HCT116 (cell line): Measurements from ENCODE around the gene NSFL1C. TPM values are rescaled to one million over a fixed set of nuclear protein-coding genes. Genes with fewer than 3 reads are reported as not detected.

Experiments used
- ATAC-seq: fragments of 200-7000 bp; cut with Tn5 transposase; 2 replicates; pipeline ENCODE4 v1.9.1; 2020; ENCODE audit warnings: mild to moderate bottlenecking, moderate library complexity
- BruUV-seq: library from RNA; stranded (reverse); fragments of 400-500 nt; replicated peaks from 2 replicates; lab custom pipeline; 2021; lab: Mats Ljungman, UMichigan
- CTCF ChIA-PET: fragments of 300-600 bp; sonication (Branson Sonifier 250); formaldehyde crosslinking; loops from one replicate; lab custom pipeline; 2021; ENCODE audit warnings: antibody characterized with exemption; lab: Charles Lee
- POLR2A ChIA-PET: fragments of 300-600, 350-600 bp; sonication (Branson Sonifier 250); formaldehyde crosslinking; loops from one replicate; lab custom pipeline; 2021; ENCODE audit warnings: antibody characterized with exemption; lab: Charles Lee
- RAD21 ChIA-PET, 2 experiments: fragments of 300-600 bp; sonication (Branson Sonifier 250); formaldehyde crosslinking; loops; one replicate each; lab custom pipeline; 2023; ENCODE audit warnings: low total read pairs in 2 of 2; ENCODE audit not compliant: uncharacterized antibody in 2 of 2, unreplicated experiment in 2 of 2, low non-redundant PET in 1 of 2; lab: Charles Lee
- DNase-seq: peaks from one replicate; pipeline ENCODE4 v3.0.0-alpha.2; 2010; ENCODE audit warnings: low read depth, low spot score
- H2AFZ ChIP-seq: fragments of 200-600 bp; shearing (Covaris generic), sonication (generic); 2 replicates; pipeline ENCODE4 v1.6.1; 2017; ENCODE audit warnings: low read depth, mixed run types, mixed read lengths, antibody characterized with exemption, low read length; ENCODE audit not compliant: poor library complexity, severe bottlenecking
- H3K27ac ChIP-seq: 2 replicates; pipeline ENCODE4 v1.5.1; 2012; ENCODE audit warnings: low read depth, low read length
- H3K27me3 ChIP-seq: fragments of 200-600 bp; sonication (generic); 2 replicates; pipeline ENCODE4 v1.6.1; 2016; ENCODE audit warnings: mixed run types, low read length, mixed read lengths; ENCODE audit not compliant: insufficient read depth
- H3K36me3 ChIP-seq, 2 experiments: fragments of 200-500 bp in 1 of 2; fragments of 200-600 bp in 1 of 2; sonication (Bioruptor generic) in 1 of 2; sonication (generic) in 1 of 2; 2 replicates each; pipeline versions ENCODE4 v1.5.1 to v1.6.1; 2014 to 2016; ENCODE audit warnings: low read length in 2 of 2, inconsistent platforms in 1 of 2, mixed read lengths in 1 of 2, mixed run types in 1 of 2; ENCODE audit not compliant: insufficient read depth in 2 of 2, control insufficient read depth in 1 of 2
- H3K4me1 ChIP-seq, 2 experiments: fragments of 200-600 bp in 1 of 2; sonication (generic) in 1 of 2; 2 replicates each; pipeline versions ENCODE4 v1.5.1 to v1.6.1; 2012 to 2017; ENCODE audit warnings: low read length in 2 of 2, inconsistent platforms in 1 of 2, mild to moderate bottlenecking in 1 of 2, mixed read lengths in 1 of 2, mixed run types in 1 of 2, moderate library complexity in 1 of 2; ENCODE audit not compliant: insufficient read depth in 2 of 2, control insufficient read depth in 1 of 2
- H3K4me2 ChIP-seq: fragments of 200-600 bp; sonication (generic); 2 replicates; pipeline ENCODE4 v1.6.1; 2017; ENCODE audit warnings: mixed run types, low read length, mixed read lengths
- H3K4me3 ChIP-seq, 2 experiments: fragments of 200-600 bp in 1 of 2; sonication (generic) in 1 of 2; replicated peaks in 1 of 2; 2 replicates each; pipeline ENCODE4 v1.5.1; 2011 to 2016; ENCODE audit warnings: low read length in 2 of 2, control low read depth in 1 of 2, low read depth in 1 of 2, mild to moderate bottlenecking in 1 of 2, mixed read lengths in 1 of 2, mixed run types in 1 of 2
- H3K79me2 ChIP-seq: fragments of 200-600 bp; sonication (generic); 2 replicates; pipeline ENCODE4 v1.6.1; 2017; ENCODE audit warnings: mild to moderate bottlenecking, mixed run types, low read length, moderate library complexity, mixed read lengths; ENCODE audit not compliant: insufficient read depth
- H3K9ac ChIP-seq: fragments of 200-600 bp; sonication (generic); 2 replicates; pipeline ENCODE4 v1.6.1; 2016; ENCODE audit warnings: low read length, mixed read lengths
- H3K9me2 ChIP-seq: fragments of 200-600 bp; sonication (generic), shearing (Covaris generic); 2 replicates; pipeline ENCODE4 v1.6.1; 2017; ENCODE audit warnings: mixed run types, mild to moderate bottlenecking, moderate library complexity; ENCODE audit not compliant: insufficient read depth
- H3K9me3 ChIP-seq, 2 experiments: fragments of 200-500 bp in 1 of 2; fragments of 200-600 bp in 1 of 2; sonication (Bioruptor generic) in 1 of 2; sonication (generic) in 1 of 2; 2 replicates each; pipeline ENCODE4 v1.6.1; 2014 to 2017; ENCODE audit warnings: low read length in 2 of 2, mixed read lengths in 2 of 2, inconsistent platforms in 1 of 2, low read depth in 1 of 2, mild to moderate bottlenecking in 1 of 2, mixed run types in 1 of 2, moderate library complexity in 1 of 2; ENCODE audit not compliant: control insufficient read depth in 1 of 2, insufficient read depth in 1 of 2
- H4K20me1 ChIP-seq: fragments of 200-600 bp; sonication (generic), shearing (Covaris generic); 2 replicates; pipeline ENCODE4 v1.6.1; 2017; ENCODE audit warnings: mixed run types, mild to moderate bottlenecking, moderate library complexity; ENCODE audit not compliant: insufficient read depth
- CBX3 ChIP-seq: IDR thresholded peaks from 2 replicates; pipeline ENCODE4 v1.6.1; 2012; ENCODE audit warnings: low read depth
- CEBPB ChIP-seq: IDR thresholded peaks from 2 replicates; pipeline ENCODE4 v1.6.1; 2012; ENCODE audit warnings: low read depth
- EGR1 ChIP-seq: IDR thresholded peaks from 2 replicates; pipeline ENCODE4 v1.6.1; 2012; ENCODE audit warnings: low read depth
- ELF1 ChIP-seq: IDR thresholded peaks from 2 replicates; pipeline ENCODE4 v1.6.1; 2012; ENCODE audit warnings: low read depth, borderline replicate concordance
- EZH2 ChIP-seq: fragments of 200-600 bp; sonication (generic); IDR thresholded peaks from 2 replicates; pipeline ENCODE4 v1.6.1; 2017; ENCODE audit warnings: antibody characterized with exemption, mixed run types
- FOSL1 ChIP-seq: IDR thresholded peaks from 2 replicates; pipeline ENCODE4 v1.6.1; 2012; ENCODE audit warnings: low read depth
- POLR2A ChIP-seq: IDR thresholded peaks from 2 replicates; pipeline ENCODE4 v1.7.0; 2011; ENCODE audit warnings: borderline replicate concordance; ENCODE audit not compliant: insufficient read depth, insufficient read length; ENCODE audit errors: extremely low read depth
- RAD21 ChIP-seq: IDR thresholded peaks from 2 replicates; pipeline ENCODE4 v1.6.1; 2012; ENCODE audit warnings: low read depth, mild to moderate bottlenecking
- SIN3A ChIP-seq: IDR thresholded peaks from 2 replicates; pipeline ENCODE4 v1.6.1; 2012; ENCODE audit warnings: low read depth
- SP1 ChIP-seq: IDR thresholded peaks from 2 replicates; pipeline ENCODE4 v1.6.1; 2012; ENCODE audit warnings: low read depth
- YY1 ChIP-seq: IDR thresholded peaks from 2 replicates; pipeline ENCODE4 v1.6.1; 2011; ENCODE audit warnings: low read length, low read depth, moderate library complexity, mild to moderate bottlenecking; ENCODE audit not compliant: insufficient replicate concordance; ENCODE audit errors: extremely low read depth
- ZFX ChIP-seq: fragments of 450-650 bp; IDR thresholded peaks from 2 replicates; pipeline ENCODE4 v1.6.1; 2017
- ZNF274 ChIP-seq: fragments of 200-500 bp; sonication (Bioruptor generic); IDR thresholded peaks from 2 replicates; pipeline ENCODE4 v1.6.1; 2014; ENCODE audit warnings: mild to moderate bottlenecking, low read depth, low read length, inconsistent platforms
- intact Hi-C: fragments of 100-400 bp; cut with micrococcal nuclease; formaldehyde crosslinking; loops from 2 replicates; pipeline ENCODE4 v1.10.0; 2022
- total RNA-seq: library from RNA; stranded (reverse); gene quantifications from one replicate; pipeline ENCODE4 v1.2.1, GENCODE V29; 2021; ENCODE audit not compliant: unreplicated experiment
- TF ChIP-seq, protein P1 (sequence below): IDR thresholded peaks from 2 replicates; pipeline ENCODE4 v1.6.1; 2012; ENCODE audit warnings: low read depth
- TF ChIP-seq, protein P2 (sequence below): IDR thresholded peaks from 2 replicates; pipeline ENCODE4 v1.6.1; 2012
- TF ChIP-seq, protein P3 (sequence below), 3 experiments: fragments of 200-600 bp in 1 of 3; sonication (generic) in 1 of 3; IDR thresholded peaks in 2 of 3; conservative IDR thresholded peaks in 1 of 3; 2 replicates each; pipeline ENCODE4 v1.5.1; 2012 to 2017; ENCODE audit warnings: low read depth in 2 of 3, low read length in 2 of 3, antibody characterized with exemption in 1 of 3, borderline replicate concordance in 1 of 3, control low read depth in 1 of 3, mild to moderate bottlenecking in 1 of 3, mixed read lengths in 1 of 3, mixed run types in 1 of 3, moderate library complexity in 1 of 3; ENCODE audit not compliant: insufficient read depth in 1 of 3
- TF ChIP-seq, protein P4 (sequence below): IDR thresholded peaks from 2 replicates; pipeline ENCODE4 v1.6.1; 2011; ENCODE audit warnings: mild to moderate bottlenecking, low read length, moderate library complexity; ENCODE audit not compliant: insufficient replicate concordance; ENCODE audit errors: extremely low read depth

NSFL1C gene
- total RNA-seq, 1 experiment from 2014 or later = 93.4 TPM

DNA sequence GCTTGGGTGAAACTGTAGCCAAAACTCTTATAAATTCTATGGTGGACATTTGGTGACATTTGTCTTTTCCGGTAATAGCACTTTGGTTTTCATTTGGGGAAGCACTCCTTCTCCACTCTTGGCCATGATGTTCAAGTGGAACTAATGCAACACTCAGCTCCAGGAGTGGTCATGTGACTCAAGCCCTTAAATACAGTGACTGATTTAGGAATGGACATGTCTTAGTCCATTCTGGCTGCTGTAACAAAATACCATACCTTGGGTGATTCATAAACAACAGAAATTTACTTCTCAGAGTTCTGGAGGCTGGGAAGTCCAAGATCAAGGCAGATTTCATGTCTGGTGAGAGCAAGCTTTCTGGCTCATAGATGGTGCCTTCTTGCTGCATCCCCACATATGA is 63.0 kb downstream of the NSFL1C start:
- ATAC-seq = no peak
- no peak for TF ChIP-seq EZH2
- no peak for TF ChIP-seq POLR2A
- TF ChIP-seq, protein P1, sequence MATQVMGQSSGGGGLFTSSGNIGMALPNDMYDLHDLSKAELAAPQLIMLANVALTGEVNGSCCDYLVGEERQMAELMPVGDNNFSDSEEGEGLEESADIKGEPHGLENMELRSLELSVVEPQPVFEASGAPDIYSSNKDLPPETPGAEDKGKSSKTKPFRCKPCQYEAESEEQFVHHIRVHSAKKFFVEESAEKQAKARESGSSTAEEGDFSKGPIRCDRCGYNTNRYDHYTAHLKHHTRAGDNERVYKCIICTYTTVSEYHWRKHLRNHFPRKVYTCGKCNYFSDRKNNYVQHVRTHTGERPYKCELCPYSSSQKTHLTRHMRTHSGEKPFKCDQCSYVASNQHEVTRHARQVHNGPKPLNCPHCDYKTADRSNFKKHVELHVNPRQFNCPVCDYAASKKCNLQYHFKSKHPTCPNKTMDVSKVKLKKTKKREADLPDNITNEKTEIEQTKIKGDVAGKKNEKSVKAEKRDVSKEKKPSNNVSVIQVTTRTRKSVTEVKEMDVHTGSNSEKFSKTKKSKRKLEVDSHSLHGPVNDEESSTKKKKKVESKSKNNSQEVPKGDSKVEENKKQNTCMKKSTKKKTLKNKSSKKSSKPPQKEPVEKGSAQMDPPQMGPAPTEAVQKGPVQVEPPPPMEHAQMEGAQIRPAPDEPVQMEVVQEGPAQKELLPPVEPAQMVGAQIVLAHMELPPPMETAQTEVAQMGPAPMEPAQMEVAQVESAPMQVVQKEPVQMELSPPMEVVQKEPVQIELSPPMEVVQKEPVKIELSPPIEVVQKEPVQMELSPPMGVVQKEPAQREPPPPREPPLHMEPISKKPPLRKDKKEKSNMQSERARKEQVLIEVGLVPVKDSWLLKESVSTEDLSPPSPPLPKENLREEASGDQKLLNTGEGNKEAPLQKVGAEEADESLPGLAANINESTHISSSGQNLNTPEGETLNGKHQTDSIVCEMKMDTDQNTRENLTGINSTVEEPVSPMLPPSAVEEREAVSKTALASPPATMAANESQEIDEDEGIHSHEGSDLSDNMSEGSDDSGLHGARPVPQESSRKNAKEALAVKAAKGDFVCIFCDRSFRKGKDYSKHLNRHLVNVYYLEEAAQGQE = no peak
- no peak for TF ChIP-seq YY1
- TF ChIP-seq SIN3A = no peak
- TF ChIP-seq ZNF274 = no peak
- TF ChIP-seq, protein P2, sequence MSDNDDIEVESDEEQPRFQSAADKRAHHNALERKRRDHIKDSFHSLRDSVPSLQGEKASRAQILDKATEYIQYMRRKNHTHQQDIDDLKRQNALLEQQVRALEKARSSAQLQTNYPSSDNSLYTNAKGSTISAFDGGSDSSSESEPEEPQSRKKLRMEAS = no peak
- TF ChIP-seq, protein P3, sequence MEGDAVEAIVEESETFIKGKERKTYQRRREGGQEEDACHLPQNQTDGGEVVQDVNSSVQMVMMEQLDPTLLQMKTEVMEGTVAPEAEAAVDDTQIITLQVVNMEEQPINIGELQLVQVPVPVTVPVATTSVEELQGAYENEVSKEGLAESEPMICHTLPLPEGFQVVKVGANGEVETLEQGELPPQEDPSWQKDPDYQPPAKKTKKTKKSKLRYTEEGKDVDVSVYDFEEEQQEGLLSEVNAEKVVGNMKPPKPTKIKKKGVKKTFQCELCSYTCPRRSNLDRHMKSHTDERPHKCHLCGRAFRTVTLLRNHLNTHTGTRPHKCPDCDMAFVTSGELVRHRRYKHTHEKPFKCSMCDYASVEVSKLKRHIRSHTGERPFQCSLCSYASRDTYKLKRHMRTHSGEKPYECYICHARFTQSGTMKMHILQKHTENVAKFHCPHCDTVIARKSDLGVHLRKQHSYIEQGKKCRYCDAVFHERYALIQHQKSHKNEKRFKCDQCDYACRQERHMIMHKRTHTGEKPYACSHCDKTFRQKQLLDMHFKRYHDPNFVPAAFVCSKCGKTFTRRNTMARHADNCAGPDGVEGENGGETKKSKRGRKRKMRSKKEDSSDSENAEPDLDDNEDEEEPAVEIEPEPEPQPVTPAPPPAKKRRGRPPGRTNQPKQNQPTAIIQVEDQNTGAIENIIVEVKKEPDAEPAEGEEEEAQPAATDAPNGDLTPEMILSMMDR (IDR thresholded peaks at IDR 0.05 in 2 of 3, conservative IDR thresholded peaks at IDR 0.05 in 1 of 3; ENCODE audit: borderline replicate concordance in 1 of 3, insufficient read depth in 1 of 3, low read depth in 2 of 3, low read length in 2 of 3) = no peak
- TF ChIP-seq EGR1 = no peak
- TF ChIP-seq, protein P4, sequence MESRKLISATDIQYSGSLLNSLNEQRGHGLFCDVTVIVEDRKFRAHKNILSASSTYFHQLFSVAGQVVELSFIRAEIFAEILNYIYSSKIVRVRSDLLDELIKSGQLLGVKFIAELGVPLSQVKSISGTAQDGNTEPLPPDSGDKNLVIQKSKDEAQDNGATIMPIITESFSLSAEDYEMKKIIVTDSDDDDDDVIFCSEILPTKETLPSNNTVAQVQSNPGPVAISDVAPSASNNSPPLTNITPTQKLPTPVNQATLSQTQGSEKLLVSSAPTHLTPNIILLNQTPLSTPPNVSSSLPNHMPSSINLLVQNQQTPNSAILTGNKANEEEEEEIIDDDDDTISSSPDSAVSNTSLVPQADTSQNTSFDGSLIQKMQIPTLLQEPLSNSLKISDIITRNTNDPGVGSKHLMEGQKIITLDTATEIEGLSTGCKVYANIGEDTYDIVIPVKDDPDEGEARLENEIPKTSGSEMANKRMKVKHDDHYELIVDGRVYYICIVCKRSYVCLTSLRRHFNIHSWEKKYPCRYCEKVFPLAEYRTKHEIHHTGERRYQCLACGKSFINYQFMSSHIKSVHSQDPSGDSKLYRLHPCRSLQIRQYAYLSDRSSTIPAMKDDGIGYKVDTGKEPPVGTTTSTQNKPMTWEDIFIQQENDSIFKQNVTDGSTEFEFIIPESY = no peak
- TF ChIP-seq SP1 = no peak
- no peak for TF ChIP-seq CBX3
- TF ChIP-seq CEBPB = no peak
- no peak for TF ChIP-seq ELF1
- no peak for TF ChIP-seq FOSL1
- no peak for TF ChIP-seq ZFX
- TF ChIP-seq RAD21 = no peak
- CTCF ChIA-PET = no interaction called here
- POLR2A ChIA-PET = no interaction called here
- no peak for DNase-seq
- Histone ChIP-seq H4K20me1 (no peaks in the 10 kb centered on the region), H3K9ac (no peak overlapping the region), H3K4me1 (peaks cover 8 to 22% of the 10 kb centered on the region in 2 experiments; a peak in 3 of 4 replicates), H2AFZ (no peak overlapping the region), H3K27me3 (no peaks in the 10 kb centered on the region), H3K4me3 (no peak overlapping the region), H3K79me2 (no peaks in the 10 kb centered on the region), H3K36me3 (no peaks in the 10 kb centered on the region), H3K27ac (no peak overlapping the region), H3K4me2 (no peak overlapping the region), H3K9me2 (no peaks in the 10 kb centered on the region), H3K9me3 (no peaks in the 10 kb centered on the region; a peak in 1 of 4 replicates)
- intact Hi-C loops = no loop called here
- RAD21 ChIA-PET = no interaction called here
- BruUV-seq = no TSS peak
